Effector CD4-positive, alpha-beta T cell (primary cell): ENCODE results near the gene ZNF718.
"Not testable (repeated sequence)": the region's sequence is repeated elsewhere in the genome, so short reads cannot be mapped to it uniquely, and the experiment has no call there.

Source experiments
- DNase-seq: peaks from one replicate; pipeline ENCODE4 v3.0.0-alpha.2; 2020
- total RNA-seq: gene quantifications from one replicate; lab custom pipeline; 2026; lab: John Stamatoyannopoulos, UW

Gene ZNF718
- 12.0 reads per million, percentile 35 among the genes with 10 or more reads in this experiment for total RNA-seq

DNA sequence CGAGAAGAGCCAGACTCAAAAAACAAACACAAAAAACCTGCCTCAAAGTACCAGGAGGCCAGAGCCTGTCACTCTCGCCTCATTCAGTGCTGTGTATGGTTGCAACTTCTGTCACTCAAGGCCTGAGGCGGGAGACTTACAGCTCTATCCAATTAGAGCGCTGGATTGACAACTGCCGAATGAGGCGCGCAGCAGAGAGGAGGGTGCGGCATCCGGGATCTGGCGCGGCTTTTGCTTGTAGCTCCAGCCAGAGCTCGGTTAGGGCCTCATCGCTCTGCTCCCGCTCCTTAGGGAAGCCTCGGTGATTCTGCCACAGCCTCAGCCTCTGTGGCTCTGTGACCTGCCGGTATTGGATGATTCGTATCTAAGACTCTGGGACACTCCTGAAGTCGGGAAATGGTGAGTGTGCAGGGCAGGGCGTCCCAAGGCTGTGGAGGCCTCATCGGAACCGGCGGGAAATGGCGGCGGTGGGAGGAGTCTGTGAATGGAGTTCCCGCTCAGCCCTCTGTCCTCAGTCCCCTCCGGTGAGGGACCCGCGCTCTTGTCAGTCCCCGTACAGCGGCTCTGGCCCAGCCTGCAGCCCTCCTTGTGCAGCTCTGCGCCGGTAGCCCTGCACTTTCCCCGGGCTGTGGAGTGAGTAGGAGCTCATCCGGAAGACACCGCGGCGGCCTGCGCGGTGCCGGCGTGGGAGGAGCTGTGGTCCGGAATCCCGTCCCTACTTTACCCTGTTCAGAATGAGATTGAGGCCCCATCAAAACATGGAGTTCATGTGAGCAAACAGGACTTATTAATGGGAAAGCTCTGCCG is at the start of gene ZNF718:
ZNF718 (plus strand) TSS at position 227 of the 807 bp plus-strand sequence; CDS start at position 397, 170 bp downstream.
- DNase-seq: peak; percentile 85

- DNase-seq: no peak
Observed at GRCh38 chr4:85951-86350, 38.4 kb upstream of the ZNF718 start.

GRCh38 chr4:86559-87324 is 37.6 kb upstream of the ZNF718 start:
- DNase-seq: not testable (repeated sequence)

DNA sequence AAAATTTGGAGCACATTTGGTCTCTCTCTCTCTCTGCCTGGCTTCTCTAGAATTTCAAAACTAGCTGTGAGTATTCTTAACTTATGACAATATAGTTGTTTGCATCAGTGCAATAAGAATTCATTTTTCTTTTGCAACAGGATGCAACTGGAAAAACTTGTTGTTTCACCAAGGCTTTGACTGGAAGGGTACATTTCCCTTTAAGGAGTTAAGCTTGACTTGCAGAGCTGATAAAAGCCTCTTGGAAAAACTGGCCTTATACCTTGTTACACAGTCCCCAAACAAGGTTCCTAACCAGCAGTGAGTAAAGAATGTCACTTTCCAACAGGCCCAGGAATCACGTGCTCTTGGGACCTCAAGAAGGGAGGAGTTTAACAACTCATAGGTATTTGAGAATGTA is 25.9 kb upstream of the ZNF718 start:
- no peak for DNase-seq

GRCh38 chr4:99863-100262 is 24.4 kb upstream of the ZNF718 start:
- no peak for DNase-seq

DNA sequence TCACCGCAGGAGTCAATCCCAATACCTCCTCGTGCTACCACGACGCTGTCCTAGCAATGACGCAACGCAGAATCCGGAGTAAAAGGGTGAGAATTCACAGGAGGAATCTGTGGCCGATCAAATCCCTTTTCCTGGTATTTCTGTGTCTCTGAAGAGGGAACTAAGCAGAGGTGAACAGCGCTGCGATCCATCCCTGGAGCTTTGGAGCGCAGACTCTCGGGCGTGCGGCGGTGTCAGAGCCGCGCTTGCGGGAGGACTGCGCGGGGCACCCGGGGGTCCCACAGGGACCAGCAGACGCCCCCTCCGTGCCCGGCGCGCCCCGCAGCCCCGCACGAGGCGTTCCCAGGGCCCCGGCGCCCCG is 17.2 kb upstream of the ZNF718 start:
- no peak for DNase-seq

GRCh38 chr4:107444-108429 is 16.6 kb upstream of the ZNF718 start:
- DNase-seq: no peak

DNA sequence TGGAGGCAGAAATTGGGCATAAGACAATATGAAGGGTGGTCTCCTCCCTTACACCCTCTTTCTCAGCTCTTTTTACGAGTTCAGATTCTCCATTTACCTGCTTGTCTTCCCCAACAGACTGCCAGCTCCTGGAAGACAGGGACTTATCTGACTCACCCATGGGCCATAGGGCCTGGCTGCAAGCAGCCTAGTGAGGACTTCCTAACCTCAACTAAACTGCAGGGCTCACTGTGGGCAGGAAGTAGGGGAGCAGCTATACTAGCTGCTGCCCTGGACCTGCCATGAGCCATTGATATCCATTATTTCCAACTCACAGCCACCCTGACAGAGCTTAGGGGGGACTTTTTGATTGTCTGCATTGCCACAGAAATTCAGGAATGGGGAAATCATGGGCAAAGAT is 11.5 kb upstream of the ZNF718 start:
- DNase-seq: no peak

DNA sequence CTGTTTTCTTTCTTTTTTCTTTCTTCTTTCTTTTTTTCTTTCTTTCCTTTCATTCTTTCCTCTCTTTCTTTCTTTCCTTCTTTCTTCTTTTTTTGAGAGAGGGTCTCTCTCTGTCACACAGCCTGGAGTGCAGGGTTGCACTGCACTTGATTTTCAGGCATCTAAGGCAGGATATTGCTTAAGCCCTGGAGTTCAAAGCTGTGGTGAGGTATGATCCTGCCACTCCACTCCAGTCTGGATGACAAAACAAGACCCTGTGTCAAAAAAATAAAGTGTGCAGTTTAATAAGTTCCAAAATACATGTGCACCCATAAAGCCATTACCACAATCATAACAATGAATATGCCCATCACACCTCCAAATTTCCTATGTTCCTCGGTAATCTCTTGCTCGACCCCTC is 10.6 kb upstream of the ZNF718 start:
- no peak for DNase-seq

GRCh38 chr4:114149-114548 is 10.2 kb upstream of the ZNF718 start:
- no peak for DNase-seq

DNA sequence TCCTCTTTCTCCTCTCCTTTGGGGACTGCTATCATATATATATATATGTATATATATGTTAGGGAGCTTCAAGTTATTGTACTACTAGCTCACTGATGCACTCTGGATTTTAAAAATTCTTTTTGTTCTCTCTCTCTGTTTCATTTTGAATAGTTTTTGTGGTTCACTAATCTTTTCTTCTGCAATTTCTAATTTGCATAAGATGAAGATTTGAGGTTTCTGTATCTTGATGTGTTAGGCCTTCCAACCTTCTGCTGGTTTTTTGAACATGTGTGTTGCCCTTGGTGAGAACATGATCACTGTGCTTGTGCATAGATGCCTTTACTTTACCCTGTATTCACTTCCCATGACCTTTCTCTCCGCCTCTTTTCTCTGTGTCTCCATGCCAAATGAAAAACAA is 7.8 kb upstream of the ZNF718 start:
- no peak for DNase-seq

GRCh38 chr4:120616-121015 is 3.7 kb upstream of the ZNF718 start:
- DNase-seq: no peak

DNA sequence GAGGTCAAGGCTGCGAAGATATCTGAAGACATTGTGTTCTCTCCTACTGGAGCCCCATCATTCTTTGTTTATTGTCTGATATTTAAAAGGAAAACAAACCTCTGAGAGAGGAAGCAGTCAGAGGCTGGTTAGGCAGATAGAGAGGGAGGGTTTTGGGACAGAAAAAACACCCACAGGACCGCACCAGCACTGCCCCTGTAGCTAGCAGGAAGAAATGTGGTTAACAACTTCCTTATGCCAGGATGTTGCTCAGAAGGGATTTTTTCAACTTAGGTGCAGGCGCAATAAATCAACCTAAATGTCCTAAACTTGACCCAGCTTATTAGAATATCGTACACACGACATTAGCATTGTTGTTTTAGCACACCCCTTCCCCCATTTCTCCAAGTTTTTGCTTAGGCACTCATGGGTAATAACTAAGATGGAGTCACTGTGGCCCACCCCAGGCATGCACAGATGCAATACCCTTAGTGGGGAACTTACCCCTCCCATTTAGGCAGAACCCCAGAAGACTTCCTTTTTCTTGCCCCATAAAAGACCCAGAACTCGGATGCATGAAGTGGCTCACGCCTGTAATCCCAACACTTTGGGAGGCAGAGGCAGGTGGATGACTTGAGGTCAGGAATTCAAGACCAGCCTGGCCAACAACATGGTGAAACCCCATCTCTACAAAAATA is 2.8 kb upstream of the ZNF718 start:
- DNase-seq: no peak

- not testable (repeated sequence) for DNase-seq
Observed at GRCh38 chr4:123922-124274, 403 bp upstream of the ZNF718 start.

DNA sequence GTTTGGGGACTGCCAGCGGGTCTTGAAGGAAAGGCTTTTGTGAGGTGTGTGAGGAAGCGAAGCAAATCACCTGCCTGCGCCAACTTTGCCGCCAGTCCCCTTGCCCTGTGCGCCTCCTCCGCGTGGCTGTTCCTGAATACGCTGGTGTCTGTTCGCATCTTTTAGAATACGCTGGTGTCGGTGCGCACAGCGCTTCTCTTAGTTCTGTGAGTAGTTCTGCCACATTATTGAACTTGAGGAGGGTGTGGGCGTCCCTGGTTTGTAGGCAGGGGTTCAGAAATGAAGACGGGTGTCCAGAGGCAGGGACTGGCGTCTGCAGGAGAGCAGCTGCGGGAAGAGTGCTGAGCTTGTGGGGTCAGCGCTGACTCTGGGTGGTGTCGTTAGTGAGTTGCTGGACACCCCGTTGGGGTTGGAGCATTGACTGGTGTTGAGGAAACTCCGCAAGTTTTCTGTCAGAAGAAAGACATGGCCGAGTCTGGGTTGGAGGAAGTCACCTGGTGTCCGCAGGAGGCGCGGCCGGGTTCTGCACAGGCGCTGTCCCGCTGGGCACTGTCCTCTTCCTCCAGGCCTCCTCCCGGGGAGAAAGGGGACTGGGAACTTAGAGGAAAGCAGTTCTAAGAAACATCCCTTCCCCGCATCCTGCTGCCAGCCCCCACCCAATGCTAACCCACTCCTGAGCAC is 930 bp downstream of the ZNF718 start:
- peak; percentile 24 for DNase-seq

GRCh38 chr4:125833-126232 is 1.5 kb downstream of the ZNF718 start:
- no peak for DNase-seq

DNA sequence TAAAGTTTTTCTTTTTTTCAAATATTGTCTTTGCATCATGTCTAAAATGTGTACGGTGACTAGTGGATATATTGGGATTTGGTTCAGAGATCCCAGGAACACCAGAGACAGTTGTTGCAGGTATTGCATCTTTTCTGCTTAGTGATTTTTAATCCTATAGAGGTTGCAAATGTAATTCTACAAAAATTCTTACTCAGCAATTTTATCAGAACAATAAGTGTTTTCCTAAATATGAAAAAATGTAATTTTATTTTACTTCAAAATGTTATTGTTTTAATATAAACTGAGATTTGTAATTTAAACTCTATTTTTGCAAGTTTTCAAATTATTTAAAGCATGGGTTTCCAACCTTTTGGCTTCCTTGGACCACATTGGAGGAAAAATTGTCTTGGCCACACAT is 8.2 kb downstream of the ZNF718 start:
- DNase-seq: no peak

DNA sequence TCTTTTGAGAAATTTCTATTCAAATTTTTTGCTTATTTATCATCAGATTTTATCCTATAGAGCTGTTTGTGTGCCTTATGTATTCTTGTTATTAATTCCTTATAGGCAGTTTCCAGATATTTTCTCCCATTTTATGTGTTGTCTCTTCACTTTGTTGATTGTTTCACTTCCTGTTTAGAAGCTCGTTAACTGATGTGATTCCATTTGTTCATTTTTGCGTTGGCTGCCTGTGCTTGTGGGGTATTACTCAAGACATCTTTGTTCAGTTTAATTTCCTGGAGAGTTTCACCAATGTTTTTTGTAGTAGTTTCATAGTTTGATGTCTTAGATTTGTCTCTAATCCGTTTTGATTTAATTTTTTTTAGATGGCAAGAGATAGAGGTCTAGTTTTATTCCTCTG is 14.6 kb downstream of the ZNF718 start:
- DNase-seq: no peak

- DNase-seq: no peak
Observed at GRCh38 chr4:139691-140090, 15.4 kb downstream of the ZNF718 start.

- no peak for DNase-seq
Observed at GRCh38 chr4:146621-147020, 22.3 kb downstream of the ZNF718 start.

DNA sequence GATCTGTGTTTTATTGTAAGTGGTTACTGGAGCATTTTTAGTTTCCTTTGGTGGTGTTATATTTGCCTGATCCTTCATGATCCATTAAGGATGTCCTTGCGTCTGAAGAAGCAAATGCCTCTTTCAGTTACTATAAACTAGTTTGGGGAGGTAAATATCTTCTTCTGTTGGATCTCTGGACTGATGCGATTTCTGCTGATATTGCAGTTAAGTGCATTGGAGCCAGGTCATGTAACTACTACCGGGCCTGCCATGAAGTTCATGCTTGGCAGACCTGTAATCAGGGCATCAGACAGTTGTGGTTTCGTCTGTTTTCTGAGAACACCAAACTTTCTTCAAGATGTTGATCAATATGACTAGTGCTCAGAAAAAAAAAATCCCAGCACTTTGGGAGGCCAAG is 22.9 kb downstream of the ZNF718 start:
- no peak for DNase-seq
